Stimulated activated effector memory CD8-positive, alpha-beta T cell treated with anti-CD3 and anti-CD28 coated beads, Interleukin-12 subunit alpha, Interleukin-12 subunit beta, amount 100 ng/mL, for 72 hours (primary cell): ENCODE results near the gene ZNF513.

ENCODE experiments used
- ATAC-seq: fragments of 150-1000 bp; cut with Tn5 transposase; 2 replicates; pipeline ENCODE4 v1.10.0; 2021
- DNase-seq, 2 donors: peaks; one replicate each; pipeline ENCODE4 v3.0.0; 2021 to 2022; ENCODE audit warnings: low spot score in 2 of 2
- H3K27ac Mint-ChIP-seq: one replicate; pipeline ENCODE4 v1.8.0; 2022; ENCODE audit warnings: mild to moderate bottlenecking, mixed read lengths
- H3K36me3 Mint-ChIP-seq: one replicate; pipeline ENCODE4 v1.8.0; 2022; ENCODE audit warnings: mild to moderate bottlenecking, mixed read lengths
- H3K4me1 Mint-ChIP-seq: one replicate; pipeline ENCODE4 v1.8.0; 2022; ENCODE audit warnings: mixed read lengths
- H3K4me3 Mint-ChIP-seq: one replicate; pipeline ENCODE4 v1.8.0; 2022; ENCODE audit warnings: mild to moderate bottlenecking, mixed read lengths
- H3K9me3 Mint-ChIP-seq: one replicate; pipeline ENCODE4 v1.8.0; 2022; ENCODE audit warnings: mixed read lengths

The ZNF513 gene

DNA sequence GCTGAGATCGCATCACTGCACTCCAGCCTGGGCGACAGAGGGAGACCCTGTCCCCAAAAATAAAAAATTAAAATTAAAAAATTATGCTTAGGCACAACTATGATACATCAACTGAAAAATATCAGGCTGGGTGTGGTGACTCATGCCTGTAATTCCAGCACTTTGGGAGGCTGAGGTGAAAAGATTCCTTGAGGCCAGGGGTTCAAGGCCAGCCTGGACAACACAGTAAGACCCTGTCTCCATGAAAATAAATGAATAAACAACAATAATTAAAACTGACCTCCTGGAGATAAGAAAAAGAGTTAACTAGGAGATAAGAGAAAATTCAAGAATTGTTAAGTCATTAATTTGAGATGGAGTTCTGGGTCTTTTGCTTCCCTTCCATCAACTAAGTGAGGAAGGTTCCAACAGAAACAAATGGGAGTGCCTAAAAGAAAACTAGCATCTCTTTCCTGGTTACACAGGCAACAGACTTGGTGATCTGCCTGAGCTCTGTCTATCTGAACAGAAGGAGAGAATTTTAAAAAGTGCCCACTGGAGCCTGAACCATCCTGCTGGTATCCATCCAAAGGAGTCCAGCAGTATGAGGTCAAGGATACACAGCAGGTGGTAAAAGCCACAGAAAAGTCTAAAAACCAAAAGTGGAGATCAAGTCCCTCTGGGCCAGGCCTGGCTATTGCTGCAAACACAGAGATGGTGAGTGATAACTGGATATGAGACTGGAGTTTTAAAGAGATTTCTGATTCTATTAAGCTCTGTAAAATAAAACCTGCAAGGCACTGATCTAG, 20.0 kb upstream of the ZNF513 start:
- H3K4me1 Mint-ChIP-seq = peaks cover 25% of the 10 kb centered on the region
- peaks cover 86% of the 10 kb centered on the region for H3K36me3 Mint-ChIP-seq
- DNase-seq = no peak
- peak overlapping the region; percentile 38 for H3K27ac Mint-ChIP-seq
- ATAC-seq = no peak
- no peaks in the 10 kb centered on the region for H3K9me3 Mint-ChIP-seq
- H3K4me3 Mint-ChIP-seq = no peak overlapping the region

DNA sequence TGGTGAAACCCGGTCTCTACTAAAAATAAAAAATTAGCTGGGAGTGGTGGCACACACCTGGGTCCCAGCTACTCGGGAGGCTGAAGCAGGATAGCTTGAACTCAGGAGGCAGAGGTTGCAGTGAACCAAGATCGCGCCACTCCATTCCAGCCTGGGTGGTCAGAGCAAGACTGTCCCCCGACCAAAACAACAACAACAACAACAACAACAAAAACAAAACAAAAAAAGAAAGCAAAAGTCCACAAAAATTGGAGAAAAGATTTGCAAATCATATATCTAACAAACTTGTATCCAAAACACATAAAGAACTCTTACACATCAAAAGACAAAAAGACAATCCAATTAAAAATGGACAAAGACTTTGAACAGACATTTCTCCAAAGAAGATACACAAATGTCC, 18.4 kb upstream of the ZNF513 start:
- peak overlapping the region; percentile 43 for H3K27ac Mint-ChIP-seq
- H3K4me3 Mint-ChIP-seq = no peak overlapping the region
- H3K9me3 Mint-ChIP-seq = no peaks in the 10 kb centered on the region
- H3K36me3 Mint-ChIP-seq = peaks cover 85% of the 10 kb centered on the region
- peaks cover 25% of the 10 kb centered on the region for H3K4me1 Mint-ChIP-seq
- DNase-seq (no peak), ATAC-seq (no peak)

DNA sequence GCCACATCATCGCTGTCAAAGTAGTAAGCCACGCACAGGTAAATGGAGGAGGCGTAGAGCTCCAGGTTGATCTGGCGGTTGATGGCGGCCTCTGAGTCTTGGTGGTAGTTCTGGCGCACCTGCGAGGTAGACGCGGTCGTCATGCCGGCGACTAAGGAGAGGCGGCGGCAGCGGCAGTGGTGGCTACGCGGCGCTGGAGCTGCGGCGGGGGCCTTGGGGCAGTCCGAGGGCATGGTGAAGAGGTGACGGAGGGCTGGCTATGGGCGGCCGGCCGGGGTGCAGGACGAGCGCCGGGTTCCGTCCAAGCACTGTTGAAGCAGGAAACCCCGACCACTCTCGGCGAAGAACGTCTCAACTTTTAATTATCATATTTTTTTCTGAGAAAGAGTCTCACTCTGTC, 12.7 kb upstream of the ZNF513 start:
- Mint-ChIP-seq H3K27ac (no peak overlapping the region), H3K4me3 (no peak overlapping the region), H3K9me3 (no peaks in the 10 kb centered on the region), H3K4me1 (peaks cover 26% of the 10 kb centered on the region), H3K36me3 (peaks cover 64% of the 10 kb centered on the region)
- DNase-seq (no peak), ATAC-seq (no peak)

DNA sequence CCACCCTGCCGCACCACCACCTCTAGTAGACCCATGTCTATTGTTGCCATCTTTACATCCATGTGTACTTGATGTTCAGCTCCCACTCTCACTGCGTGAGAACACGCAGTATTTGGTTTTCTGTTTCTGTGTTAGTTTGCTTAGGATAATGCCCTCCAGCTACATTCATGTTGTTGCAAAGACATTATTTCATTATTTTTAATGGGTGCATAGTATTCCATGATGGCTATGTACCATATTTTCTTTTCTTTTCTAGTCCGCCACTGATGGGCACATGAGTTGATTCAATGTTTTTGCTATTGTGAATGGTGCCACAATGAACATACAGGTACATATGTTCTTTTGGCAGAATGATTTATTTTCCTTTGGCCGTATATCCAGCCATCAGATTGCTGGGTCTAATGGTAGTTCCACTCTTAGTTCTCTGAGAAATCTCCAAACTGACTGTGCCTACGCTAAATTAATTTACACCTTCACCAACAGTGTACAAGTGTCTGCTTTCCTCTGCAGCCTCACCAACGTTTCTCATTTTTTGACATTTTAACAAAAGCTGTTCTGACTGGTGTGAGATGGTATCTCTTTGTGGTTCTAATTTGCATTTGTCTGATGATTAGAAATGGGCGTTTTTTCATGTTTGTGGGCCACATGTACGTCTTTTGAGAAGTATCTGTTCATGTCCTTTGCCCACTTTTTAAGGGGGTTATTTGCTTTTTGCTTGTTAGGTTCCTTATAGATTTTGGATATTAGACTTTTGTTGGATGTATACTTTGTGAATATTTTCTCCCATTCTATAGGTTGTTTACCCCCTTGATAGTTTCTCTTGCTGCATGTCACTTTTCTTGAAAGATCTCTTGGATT, 10.5 kb upstream of the ZNF513 start:
- Mint-ChIP-seq H3K4me1 (peaks cover 19% of the 10 kb centered on the region), H3K9me3 (no peaks in the 10 kb centered on the region), H3K27ac (peak overlapping the region; percentile 88), H3K4me3 (peak overlapping the region; percentile 49), H3K36me3 (peaks cover 66% of the 10 kb centered on the region)
- peak; percentile 64 for ATAC-seq
- no peak for DNase-seq

DNA sequence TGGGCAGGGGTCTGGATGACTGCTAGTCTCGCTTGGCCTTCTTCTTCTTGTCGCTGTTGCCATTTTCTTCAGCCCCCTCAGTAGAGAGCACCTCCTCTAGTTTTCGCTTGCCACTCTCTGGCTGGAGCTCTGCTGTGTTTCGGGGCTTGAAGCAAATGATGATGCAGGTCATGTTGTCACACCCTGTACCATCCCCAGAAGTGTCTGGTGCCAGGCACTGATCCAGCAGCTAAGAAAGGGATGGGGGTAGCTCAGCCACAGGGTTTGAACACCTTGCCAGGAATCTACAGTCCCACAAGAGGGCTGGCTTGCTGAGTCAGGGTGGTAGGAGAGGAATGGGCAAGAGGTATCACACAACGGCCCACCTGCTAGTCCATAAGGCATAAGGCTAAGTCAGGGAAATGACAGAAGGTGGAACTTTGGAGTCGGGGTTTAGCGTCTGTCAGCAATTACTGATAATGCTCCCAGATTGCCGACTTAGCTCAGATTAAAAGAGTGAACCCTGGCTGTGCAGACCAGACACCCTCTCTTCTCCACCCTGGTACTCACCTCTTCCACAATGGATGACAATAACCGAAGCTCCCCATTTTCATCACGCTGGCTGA, 1.1 kb upstream of the ZNF513 start:
- H3K9me3 Mint-ChIP-seq = no peaks in the 10 kb centered on the region
- no peak for ATAC-seq
- H3K4me1 Mint-ChIP-seq = peaks cover 45% of the 10 kb centered on the region
- no peak for DNase-seq
- H3K36me3 Mint-ChIP-seq = peaks cover 99% of the 10 kb centered on the region
- peak overlapping the region; percentile 96 for H3K27ac Mint-ChIP-seq
- peak overlapping the region; percentile 82 for H3K4me3 Mint-ChIP-seq

DNA sequence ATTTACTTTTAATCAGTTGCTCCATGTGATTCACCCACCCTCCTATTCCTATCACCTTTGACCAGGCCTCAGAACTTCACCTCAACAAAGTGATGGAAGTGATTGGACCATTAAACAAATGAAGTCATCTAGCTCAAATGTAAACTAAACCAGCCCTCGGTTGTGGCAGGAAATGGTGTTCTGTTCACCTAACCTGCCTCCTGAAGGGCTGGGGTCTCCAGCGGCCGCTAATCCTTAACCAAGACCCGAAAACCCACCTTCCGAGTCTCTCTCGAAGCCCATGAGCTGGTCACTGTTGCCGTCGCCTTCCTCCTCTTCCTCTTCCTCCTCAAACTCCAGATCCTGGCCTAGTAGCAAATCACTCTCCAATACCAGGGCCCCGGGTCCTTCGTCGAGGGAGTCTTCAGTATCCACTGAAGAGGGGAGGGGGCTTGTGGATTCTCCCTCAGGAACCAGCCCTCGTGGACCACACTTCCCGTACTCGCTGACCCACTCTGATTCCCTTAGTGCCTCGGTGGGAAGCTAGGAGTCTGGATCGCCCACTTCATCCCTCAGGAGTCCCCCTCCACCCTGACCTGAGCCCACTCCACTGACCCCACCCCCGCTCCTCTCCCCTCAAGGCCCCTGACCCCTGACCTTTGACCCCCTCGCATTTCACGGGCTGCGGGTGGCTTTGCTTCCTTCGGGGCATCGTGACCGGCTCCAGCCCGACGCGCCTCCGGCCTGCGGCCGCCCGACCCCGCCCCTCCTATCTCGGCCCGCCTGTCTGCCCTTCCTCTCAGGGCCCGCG, 503 bp downstream of the ZNF513 start:
- Mint-ChIP-seq H3K36me3 (peaks cover 100% of the 10 kb centered on the region), H3K9me3 (no peaks in the 10 kb centered on the region), H3K4me1 (peaks cover 51% of the 10 kb centered on the region), H3K27ac (peak overlapping the region; percentile 96), H3K4me3 (peak overlapping the region; percentile 82)
- ATAC-seq (peak; percentile 67), DNase-seq (no peak)

DNA sequence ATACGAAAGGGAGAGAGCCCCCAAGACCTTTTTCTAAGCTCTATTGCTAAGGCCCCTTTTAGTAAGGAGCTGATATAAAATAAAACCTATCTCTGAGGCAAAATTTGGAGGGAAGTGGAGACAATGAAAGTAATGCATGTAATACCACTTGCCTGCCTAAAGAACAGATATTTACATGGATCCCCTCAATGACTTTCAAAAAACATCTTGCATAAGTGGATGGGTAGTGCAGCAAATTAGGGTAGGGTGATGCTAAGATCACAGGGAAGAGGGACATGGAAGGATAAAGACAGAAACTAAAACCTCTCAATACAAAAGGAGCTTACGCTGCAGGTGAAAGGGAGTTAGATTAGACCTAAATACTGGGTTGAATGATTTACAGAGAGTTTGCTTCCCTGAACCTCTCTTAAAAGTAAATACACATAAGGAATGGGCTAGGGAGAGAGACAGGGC, 1.1 kb downstream of the ZNF513 start:
- DNase-seq (no peak), ATAC-seq (no peak)
- Mint-ChIP-seq H3K27ac (peak overlapping the region; percentile 96), H3K4me3 (peak overlapping the region; percentile 82), H3K36me3 (peaks cover 100% of the 10 kb centered on the region), H3K4me1 (peaks cover 51% of the 10 kb centered on the region), H3K9me3 (no peaks in the 10 kb centered on the region)

DNA sequence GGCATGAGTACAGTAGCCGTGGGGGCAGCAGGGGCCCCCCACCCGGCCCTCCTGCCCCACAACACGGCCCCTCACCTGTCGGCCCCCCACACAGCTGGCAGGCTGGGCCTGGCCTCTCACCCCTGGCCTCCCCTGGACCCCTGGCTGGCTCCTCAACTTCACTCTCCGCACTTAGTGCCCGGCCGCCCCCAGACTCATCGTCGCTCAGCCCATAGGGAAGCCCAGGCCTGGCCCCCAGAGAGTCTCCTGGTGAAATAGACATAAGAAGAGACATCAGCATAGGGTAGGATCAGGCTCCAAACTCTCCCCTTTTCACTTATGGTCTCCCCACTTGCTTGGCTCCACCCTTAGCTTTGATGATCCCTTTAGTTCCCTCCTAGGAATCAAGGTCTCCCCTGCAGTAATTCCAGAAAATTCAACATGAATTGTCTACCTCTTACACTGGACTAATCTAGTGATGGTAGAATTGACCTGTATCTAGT, 1.7 kb downstream of the ZNF513 start:
- no peaks in the 10 kb centered on the region for H3K9me3 Mint-ChIP-seq
- peak overlapping the region; percentile 96 for H3K27ac Mint-ChIP-seq
- H3K4me1 Mint-ChIP-seq = peaks cover 51% of the 10 kb centered on the region
- no peak for DNase-seq
- peak overlapping the region; percentile 82 for H3K4me3 Mint-ChIP-seq
- peaks cover 100% of the 10 kb centered on the region for H3K36me3 Mint-ChIP-seq
- no peak for ATAC-seq

DNA sequence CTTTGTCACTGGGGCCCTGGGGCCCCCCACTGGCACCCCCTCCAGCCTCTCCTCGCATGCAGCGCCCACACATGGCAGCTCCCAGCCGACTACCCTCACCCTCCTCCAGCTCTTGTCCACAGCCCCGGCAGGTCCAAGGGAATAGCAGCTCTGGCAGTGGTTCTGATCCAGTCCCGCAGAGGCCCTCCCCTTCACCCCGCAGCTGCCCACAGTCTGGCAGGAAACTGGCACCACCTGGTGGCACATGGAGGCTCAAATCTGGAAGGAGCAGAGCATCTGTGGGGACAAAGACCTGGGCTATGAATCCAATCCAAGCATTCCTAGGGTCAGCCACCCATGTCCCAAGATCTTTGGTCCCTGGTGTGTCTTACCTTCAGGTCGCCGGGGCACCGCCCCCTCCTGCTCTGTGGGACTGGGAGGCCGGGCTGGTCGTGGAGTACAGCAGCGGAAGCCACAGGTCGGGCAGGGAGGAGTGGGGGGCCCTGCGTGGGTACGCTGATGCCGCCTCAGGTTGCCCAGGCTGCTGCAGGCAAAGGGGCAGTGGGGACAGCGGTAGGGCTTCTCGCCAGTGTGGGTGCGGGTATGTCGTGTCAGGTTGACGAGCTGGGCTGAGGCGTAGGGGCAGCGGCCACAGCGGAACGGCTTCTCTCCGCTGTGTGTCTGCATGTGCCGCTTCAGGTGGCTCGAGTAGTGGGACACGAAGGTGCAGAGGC, 2.3 kb downstream of the ZNF513 start:
- no peak overlapping the region for H3K4me3 Mint-ChIP-seq
- no peaks in the 10 kb centered on the region for H3K9me3 Mint-ChIP-seq
- DNase-seq = no peak
- H3K36me3 Mint-ChIP-seq = peaks cover 100% of the 10 kb centered on the region
- no peak for ATAC-seq
- peak overlapping the region; percentile 96 for H3K27ac Mint-ChIP-seq
- peaks cover 51% of the 10 kb centered on the region for H3K4me1 Mint-ChIP-seq

DNA sequence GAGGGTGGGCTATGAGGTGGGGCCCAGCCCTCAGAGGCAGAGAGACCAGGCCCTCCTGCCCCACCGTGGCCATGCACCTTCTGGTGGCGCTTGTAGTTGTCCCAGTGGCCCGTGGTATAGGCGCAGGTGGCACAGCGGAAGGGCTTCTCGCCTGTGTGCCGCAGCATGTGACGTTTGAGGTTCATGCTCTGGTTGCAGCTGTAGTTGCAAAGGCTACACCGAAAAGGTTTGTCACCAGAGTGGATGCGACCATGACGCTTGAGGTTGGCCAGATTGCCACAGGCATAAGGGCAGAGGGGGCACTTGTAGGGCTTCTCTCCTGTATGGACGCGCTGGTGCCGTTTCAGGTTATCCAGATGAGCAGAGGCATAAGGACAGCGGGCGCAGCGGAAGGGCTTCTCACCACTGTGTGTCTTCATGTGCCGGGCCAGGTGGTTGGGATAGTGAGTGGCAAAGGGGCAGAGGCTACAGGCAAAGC, 2.9 kb downstream of the ZNF513 start:
- no peak for ATAC-seq
- Mint-ChIP-seq H3K9me3 (no peaks in the 10 kb centered on the region), H3K4me3 (no peak overlapping the region), H3K27ac (peak overlapping the region; percentile 85), H3K4me1 (peaks cover 57% of the 10 kb centered on the region), H3K36me3 (peaks cover 100% of the 10 kb centered on the region)
- DNase-seq = no peak

DNA sequence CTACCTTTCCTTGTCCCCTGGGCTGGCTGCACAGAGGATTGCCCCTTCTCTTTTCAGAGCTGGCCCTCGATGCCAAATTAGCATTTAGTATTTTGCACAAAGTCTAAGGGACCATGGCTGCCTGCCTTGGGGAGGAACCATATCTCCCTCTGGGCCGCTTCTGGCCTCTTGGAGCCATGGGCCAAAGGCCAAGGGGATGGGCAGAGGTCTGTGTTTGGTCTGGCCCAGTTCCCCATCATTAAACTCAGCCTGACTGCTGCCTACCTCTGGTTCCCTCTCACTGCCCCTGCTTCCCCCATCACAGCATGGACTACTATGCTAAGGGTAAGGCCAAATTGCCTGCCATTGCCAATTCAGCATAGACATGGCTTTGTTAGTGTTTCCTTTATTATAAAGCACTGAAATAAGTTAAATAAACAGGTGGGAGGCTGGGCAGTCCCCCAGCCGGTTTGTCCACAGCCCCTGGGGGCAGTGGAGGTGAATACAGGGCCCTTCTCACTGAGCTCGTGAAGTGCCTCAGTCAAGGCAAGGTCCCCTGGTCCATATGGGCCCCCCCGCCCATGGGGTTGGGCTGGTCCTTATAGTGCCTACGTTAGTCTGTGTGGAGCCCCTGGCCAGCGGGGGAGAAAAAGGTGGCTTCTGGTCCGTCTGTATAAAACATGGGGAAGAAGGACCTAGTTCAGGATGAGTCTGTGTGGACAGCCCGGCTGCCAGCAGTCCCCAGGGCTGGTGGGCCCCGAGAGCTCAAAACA, 3.5 kb downstream of the ZNF513 start:
- H3K4me1 Mint-ChIP-seq = peaks cover 62% of the 10 kb centered on the region
- H3K36me3 Mint-ChIP-seq = peaks cover 98% of the 10 kb centered on the region
- no peak overlapping the region for H3K4me3 Mint-ChIP-seq

DNA sequence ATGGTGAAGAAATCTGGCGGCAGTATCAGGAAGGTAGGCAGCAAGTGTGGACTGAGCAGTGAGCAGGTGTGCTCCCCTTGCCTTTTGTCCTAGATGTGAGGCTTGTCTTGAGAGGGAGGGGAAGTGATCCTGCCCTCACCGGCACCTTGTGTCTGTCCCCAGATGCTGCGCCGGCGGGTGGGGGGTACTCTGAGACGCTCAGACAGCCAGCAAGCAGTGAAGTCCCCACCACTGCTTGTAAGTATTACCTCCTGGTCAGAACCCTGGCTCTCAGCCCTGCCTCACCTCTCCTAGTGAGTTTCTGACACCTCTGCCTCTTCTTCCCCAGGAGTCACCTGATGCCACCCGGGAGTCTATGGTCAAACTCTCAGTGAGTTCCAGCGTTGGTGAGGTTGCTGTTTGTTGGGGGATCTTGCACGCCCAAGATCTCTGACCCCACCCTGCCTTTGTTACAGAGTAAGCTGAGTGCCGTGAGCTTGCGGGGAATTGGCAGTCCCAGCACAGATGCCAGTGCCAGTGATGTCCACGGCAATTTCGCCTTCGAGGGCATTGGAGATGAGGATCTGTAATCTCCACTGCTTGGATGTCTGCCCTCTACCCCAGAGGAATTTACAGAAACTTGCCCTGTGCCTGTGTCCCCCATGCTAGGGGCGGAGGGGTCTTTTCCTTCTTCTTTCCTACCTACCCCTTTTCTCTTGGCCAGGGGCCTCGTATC, 4.2 kb downstream of the ZNF513 start:
- DNase-seq (no peak), ATAC-seq (no peak)
- Mint-ChIP-seq H3K27ac (peak overlapping the region; percentile 85), H3K9me3 (no peaks in the 10 kb centered on the region), H3K4me1 (peaks cover 63% of the 10 kb centered on the region), H3K36me3 (peaks cover 95% of the 10 kb centered on the region), H3K4me3 (no peak overlapping the region)

More for the DNA sequence above, 3.5 kb downstream of the ZNF513 start:
- Mint-ChIP-seq H3K27ac (peak overlapping the region; percentile 85), H3K9me3 (no peaks in the 10 kb centered on the region)
- no peak for ATAC-seq
- DNase-seq = no peak

DNA sequence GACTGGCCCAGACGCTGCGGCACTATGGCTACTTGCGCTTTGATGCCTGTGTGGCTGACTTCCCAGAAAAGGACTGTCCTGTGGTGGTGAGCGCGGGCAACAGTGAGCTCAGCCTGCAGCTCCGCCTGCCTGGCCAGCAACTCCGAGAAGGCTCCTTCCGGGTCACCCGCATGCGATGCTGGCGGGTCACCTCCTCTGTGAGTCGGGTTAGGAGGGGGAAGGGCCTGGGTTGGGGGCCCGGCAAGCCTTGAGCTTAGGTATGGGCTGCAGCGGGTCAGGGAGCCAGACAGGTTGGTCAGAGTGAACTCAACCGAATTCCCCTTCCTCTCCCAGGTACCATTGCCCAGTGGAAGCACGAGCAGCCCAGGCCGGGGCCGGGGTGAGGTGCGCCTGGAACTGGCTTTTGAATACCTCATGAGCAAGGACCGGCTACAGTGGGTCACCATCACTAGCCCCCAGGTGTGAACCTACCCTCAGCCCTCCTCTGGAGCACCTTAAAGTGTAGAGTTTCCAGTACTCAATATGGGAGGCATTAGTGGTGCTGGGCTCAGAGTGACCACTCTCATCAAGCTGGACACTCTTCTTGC, 4.9 kb downstream of the ZNF513 start:
- peaks cover 59% of the 10 kb centered on the region for H3K4me1 Mint-ChIP-seq
- ATAC-seq (no peak), DNase-seq (no peak)
- no peak overlapping the region for H3K4me3 Mint-ChIP-seq
- H3K36me3 Mint-ChIP-seq = peaks cover 91% of the 10 kb centered on the region
- H3K9me3 Mint-ChIP-seq = no peaks in the 10 kb centered on the region
- H3K27ac Mint-ChIP-seq = peak overlapping the region; percentile 85
